Kidney (tissue), 14 donors: ENCODE results near the gene MT1A. TPM values are rescaled to one million over a fixed set of nuclear protein-coding genes. Genes with fewer than 3 reads are reported as not detected.

Experiments
- DNase-seq, 5 donors: peaks; one replicate each; pipeline ENCODE4 v3.0.0-alpha.2; 2013 to 2020
- FAIRE-seq: peaks from 2 replicates; lab custom pipeline; 2012; peaks lifted over from hg19 to GRCh38; lab: Jason Lieb, UNC
- H3K27ac ChIP-seq, 2 donors: one replicate each; pipeline ENCODE4 v1.7.0; 2013; ENCODE audit warnings: low read depth in 2 of 2, low read length in 2 of 2, inconsistent platforms in 1 of 2
- H3K27me3 ChIP-seq: one replicate; pipeline ENCODE4 v1.7.1; 2013; ENCODE audit warnings: low read length, inconsistent platforms; ENCODE audit not compliant: control insufficient read depth, insufficient read depth
- H3K36me3 ChIP-seq, 3 donors: one replicate each; pipeline versions ENCODE4 v1.7.0 to v1.7.1; 2013; ENCODE audit warnings: low read length in 3 of 3, control low read depth in 1 of 3, inconsistent platforms in 1 of 3; ENCODE audit not compliant: insufficient read depth in 3 of 3, control insufficient read depth in 2 of 3
- H3K4me1 ChIP-seq, 3 donors: one replicate each; pipeline versions ENCODE4 v1.7.0 to v1.7.1; 2013; ENCODE audit warnings: low read length in 3 of 3, inconsistent platforms in 1 of 3, low read depth in 1 of 3; ENCODE audit not compliant: control insufficient read depth in 2 of 3, insufficient read depth in 2 of 3
- H3K4me3 ChIP-seq, 3 donors: one replicate each; pipeline versions ENCODE4 v1.7.0 to v1.8.1; 2013; ENCODE audit warnings: low read length in 3 of 3, control low read depth in 1 of 3, inconsistent platforms in 1 of 3
- H3K9ac ChIP-seq, 3 donors: one replicate each; pipeline versions ENCODE4 v1.7.0 to v1.7.1; 2013; ENCODE audit warnings: low read length in 3 of 3, control low read depth in 1 of 3, inconsistent platforms in 1 of 3
- H3K9me3 ChIP-seq, 3 donors: one replicate each; pipeline versions ENCODE4 v1.7.0 to v1.7.1; 2013; ENCODE audit warnings: low read length in 3 of 3, control low read depth in 1 of 3, inconsistent platforms in 1 of 3; ENCODE audit not compliant: control insufficient read depth in 2 of 3, insufficient read depth in 1 of 3
- CTCF ChIP-seq: IDR thresholded peaks from 3 replicates; pipeline ENCODE4 v1.5.1; 2012; ENCODE audit warnings: mild to moderate bottlenecking, moderate library complexity, borderline replicate concordance; ENCODE audit not compliant: insufficient read depth; ENCODE audit errors: extremely low read depth
- intact Hi-C: fragments of 100-400 bp; cut with DNase I; formaldehyde crosslinking; loops from one replicate; pipeline ENCODE4 v1.11.1; 2022
- polyA plus RNA-seq: library from polyadenylated mRNA; stranded (reverse); fragments of 350-450 nt; fragmentation: Illumina TruSeq; extraction: RNeasy Lipid Tissue Mini Kit (QIAGEN cat#74804); gene quantifications from one replicate; pipeline ENCODE4 v1.2.3, GENCODE V29; 2014; ENCODE audit warnings: low read depth, low replicate concordance; ENCODE audit not compliant: insufficient read depth
- total RNA-seq: library from RNA; stranded (reverse); fragmentation: NEBNext Ultra II Directional; extraction: Animal tissue kit (Norgen Biotek cat#: 25700); gene quantifications from one replicate; pipeline ENCODE4 v1.2.1, GENCODE V29; 2021
- donor health status: control.
- donor health status: control.
- donor health status: control.
- donor health status: control.
- donor health status: control.
- donor health status: DM: yes; HTN: yes; CAD: no.
- donor health status: Normal renal cell carcinoma (clear cell type).

The MT1A gene
- total and polyA plus RNA-seq, 2 donors from 2014 or later = 3.1 to 19.8 TPM

DNA sequence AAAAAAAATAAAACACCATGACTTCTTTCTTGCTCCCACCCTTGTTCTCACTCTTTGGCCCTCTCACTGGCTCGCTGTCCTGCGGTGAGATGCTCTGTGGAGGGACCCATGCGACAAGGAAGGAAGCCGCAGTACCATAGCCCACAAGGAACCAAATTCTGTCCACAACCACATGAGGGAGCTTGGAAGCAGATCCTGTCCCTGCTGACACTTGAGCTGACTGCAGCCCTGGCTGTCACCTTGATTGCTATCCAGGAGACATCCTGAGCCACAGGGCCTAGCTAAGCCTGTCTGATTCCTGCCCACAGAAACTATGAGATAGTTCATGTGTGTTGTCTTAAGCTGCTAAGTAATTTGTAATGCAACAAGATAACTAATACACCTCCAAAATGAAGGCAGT, 34.9 kb upstream of the MT1A start:
- Histone ChIP-seq H3K27ac (no peak overlapping the region), H3K9me3 (no peaks in the 10 kb centered on the region)
- FAIRE-seq = no peak

GRCh38 chr16:56604966-56605365, 33.5 kb upstream of the MT1A start:
- no peaks in the 10 kb centered on the region for H3K9me3 ChIP-seq
- FAIRE-seq = no peak
- no peak for DNase-seq
- H3K9ac ChIP-seq = no peak overlapping the region
- no peaks in the 10 kb centered on the region for H3K27me3 ChIP-seq
- TF ChIP-seq CTCF = no peak
- H3K4me1 ChIP-seq = peaks cover 0 to 14% (median 11%) of the 10 kb centered on the region in 3 donors
- no peak overlapping the region for H3K4me3 ChIP-seq
- H3K36me3 ChIP-seq = no peaks in the 10 kb centered on the region
- H3K27ac ChIP-seq = no peak overlapping the region
- intact Hi-C loops = loop anchor here (10.0 kb wide), 1 partner anchor 80 kb away; the partner anchor contains the start of gene MT1X

More for the DNA sequence above, 34.9 kb upstream of the MT1A start:
- DNase-seq = peak in 3 of 5 donors; percentile 56 to 81 (median 67)
- Histone ChIP-seq H3K27me3 (no peaks in the 10 kb centered on the region), H3K4me3 (no peak overlapping the region), H3K4me1 (peaks cover 0 to 13% (median 11%) of the 10 kb centered on the region in 3 donors), H3K36me3 (no peaks in the 10 kb centered on the region), H3K9ac (no peak overlapping the region)
- TF ChIP-seq CTCF = peak; percentile 63
- intact Hi-C loops = loop anchor here (10.0 kb wide), 1 partner anchor 81 kb away; the partner anchor contains the start of gene MT1X

DNA sequence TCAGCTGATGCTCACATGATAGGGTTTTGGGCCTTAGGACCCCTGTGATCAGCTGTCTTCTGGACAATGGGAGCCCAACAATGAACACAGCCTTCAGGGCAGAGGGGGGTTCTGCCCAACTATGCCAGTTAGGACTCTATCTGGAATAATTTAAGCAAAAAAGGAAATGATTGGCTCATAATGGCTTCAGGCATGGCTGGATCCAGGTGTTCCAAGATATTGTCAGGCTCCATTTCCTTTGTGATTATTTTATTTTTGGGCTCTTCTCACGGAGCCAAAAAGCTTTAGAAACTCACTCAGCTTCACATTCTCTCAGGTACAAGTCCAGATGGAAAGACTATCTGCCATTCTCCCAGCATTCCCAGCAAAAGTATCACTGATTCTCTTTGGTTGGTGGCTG, 33.0 kb upstream of the MT1A start:
- H3K27ac ChIP-seq = peak overlapping the region; percentile 94 to 96
- DNase-seq = no peak
- no peak for TF ChIP-seq CTCF
- no peak overlapping the region for H3K9ac ChIP-seq
- H3K9me3 ChIP-seq = no peaks in the 10 kb centered on the region
- H3K4me3 ChIP-seq = no peak overlapping the region
- no peaks in the 10 kb centered on the region for H3K27me3 ChIP-seq
- intact Hi-C loops = loop anchor here (10.0 kb wide), 1 partner anchor 79 kb away; the partner anchor contains the start of gene MT1X
- peaks cover 0 to 19% (median 11%) of the 10 kb centered on the region in 3 donors for H3K4me1 ChIP-seq
- H3K36me3 ChIP-seq = no peaks in the 10 kb centered on the region
- no peak for FAIRE-seq
